Adipocyte (in vitro differentiated cells): ENCODE data around the gene SLC6A20.

Source experiments
- DNase-seq: peaks from one replicate; pipeline ENCODE4 v3.0.0-alpha.2; 2015; ENCODE audit warnings: low read depth
- H3K27me3 ChIP-seq: replicated peaks from 2 replicates; pipeline ENCODE4 v1.7.0; 2013; ENCODE audit warnings: mild to moderate bottlenecking, low read length, moderate library complexity; ENCODE audit not compliant: control insufficient read depth, insufficient read depth
- H3K36me3 ChIP-seq: 2 replicates; pipeline ENCODE4 v1.7.0; 2013; ENCODE audit warnings: low read length, mild to moderate bottlenecking, moderate library complexity; ENCODE audit not compliant: control insufficient read depth, insufficient read depth, severe bottlenecking
- H3K4me1 ChIP-seq: 2 replicates; pipeline ENCODE4 v1.7.0; 2013; ENCODE audit warnings: mild to moderate bottlenecking, low read length, moderate library complexity; ENCODE audit not compliant: control insufficient read depth, insufficient read depth
- H3K4me3 ChIP-seq: 2 replicates; pipeline ENCODE4 v1.7.0; 2013; ENCODE audit warnings: mild to moderate bottlenecking, low read length, moderate library complexity
- H3K9ac ChIP-seq: 2 replicates; pipeline ENCODE4 v1.7.0; 2013; ENCODE audit warnings: mild to moderate bottlenecking, low read length, moderate library complexity
- H3K9me3 ChIP-seq: 2 replicates; pipeline ENCODE4 v1.7.0; 2013; ENCODE audit warnings: mild to moderate bottlenecking, low read length, moderate library complexity; ENCODE audit not compliant: control insufficient read depth

The SLC6A20 gene

DNA sequence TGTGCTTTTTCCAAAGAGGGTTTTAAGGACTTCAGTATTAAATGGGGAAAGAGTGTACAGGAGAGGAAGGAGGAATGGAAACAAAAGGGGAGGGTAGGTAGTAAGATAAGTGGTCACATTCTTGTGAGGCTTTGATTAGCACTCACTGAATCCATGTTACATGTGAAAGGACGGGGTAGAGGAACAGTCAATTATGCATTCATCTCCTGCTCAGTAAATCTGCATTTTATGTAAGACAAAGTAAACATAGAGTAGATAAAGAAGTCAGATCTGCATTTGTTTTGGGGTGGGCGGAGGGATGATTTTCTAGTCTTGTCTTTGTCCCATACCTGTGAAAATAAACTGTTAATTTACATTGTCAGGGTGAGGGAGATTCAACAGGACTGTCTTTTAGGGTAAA, 56.3 kb downstream of the SLC6A20 start:
- Histone ChIP-seq H3K4me3 (no peak overlapping the region), H3K9me3 (no peaks in the 10 kb centered on the region), H3K36me3 (peaks cover 98% of the 10 kb centered on the region), H3K27me3 (no peaks in the 10 kb centered on the region), H3K9ac (no peak overlapping the region), H3K4me1 (no peaks in the 10 kb centered on the region)
- no peak for DNase-seq

DNA sequence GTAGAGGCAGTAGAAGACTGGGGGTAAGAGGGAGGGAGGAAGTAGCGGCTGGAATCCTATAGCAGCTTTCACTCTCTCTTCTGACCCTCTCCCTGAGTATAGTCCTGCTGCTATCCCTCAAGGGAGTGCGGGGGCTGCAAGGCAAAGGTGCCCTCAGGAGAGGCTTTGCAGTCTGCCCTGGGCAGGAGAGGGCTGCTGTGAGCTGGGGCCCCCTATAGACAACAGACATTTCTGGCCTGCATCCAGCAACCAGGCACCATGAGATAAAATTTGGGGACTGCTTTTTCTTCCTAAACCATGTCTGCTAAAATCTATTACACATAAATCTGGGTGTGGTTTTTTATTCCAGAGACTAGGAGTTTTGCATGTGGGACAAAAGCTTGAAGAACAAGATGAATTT, 59.1 kb downstream of the SLC6A20 start:
- H3K4me1 ChIP-seq = no peaks in the 10 kb centered on the region
- H3K9me3 ChIP-seq = no peaks in the 10 kb centered on the region
- no peak for DNase-seq
- H3K27me3 ChIP-seq = no peaks in the 10 kb centered on the region
- no peak overlapping the region for H3K9ac ChIP-seq
- peaks cover 96% of the 10 kb centered on the region for H3K36me3 ChIP-seq
- no peak overlapping the region for H3K4me3 ChIP-seq

DNA sequence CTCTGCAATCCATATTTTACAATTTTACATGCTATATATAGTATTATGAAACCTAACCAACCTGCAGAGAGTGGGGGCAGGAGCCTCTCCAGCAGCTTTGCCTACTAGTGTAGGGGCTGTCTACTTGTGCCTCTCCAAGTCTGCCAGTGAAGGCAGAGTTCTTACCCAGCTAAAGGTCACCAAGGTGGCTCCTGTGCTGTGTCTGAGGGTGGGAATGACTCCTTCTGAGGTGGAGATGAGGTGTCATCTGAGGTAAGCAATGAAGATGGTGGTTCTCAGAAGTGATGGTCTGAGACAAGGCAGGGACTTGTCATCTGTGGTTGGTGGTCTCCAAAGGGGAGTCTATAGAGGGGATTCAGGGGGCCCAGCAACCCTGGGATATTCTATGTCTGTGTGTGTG, 59.6 kb downstream of the SLC6A20 start:
- Histone ChIP-seq H3K9me3 (no peaks in the 10 kb centered on the region), H3K27me3 (no peaks in the 10 kb centered on the region), H3K4me3 (no peak overlapping the region), H3K36me3 (peaks cover 96% of the 10 kb centered on the region), H3K9ac (no peak overlapping the region), H3K4me1 (no peaks in the 10 kb centered on the region)
- no peak for DNase-seq

DNA sequence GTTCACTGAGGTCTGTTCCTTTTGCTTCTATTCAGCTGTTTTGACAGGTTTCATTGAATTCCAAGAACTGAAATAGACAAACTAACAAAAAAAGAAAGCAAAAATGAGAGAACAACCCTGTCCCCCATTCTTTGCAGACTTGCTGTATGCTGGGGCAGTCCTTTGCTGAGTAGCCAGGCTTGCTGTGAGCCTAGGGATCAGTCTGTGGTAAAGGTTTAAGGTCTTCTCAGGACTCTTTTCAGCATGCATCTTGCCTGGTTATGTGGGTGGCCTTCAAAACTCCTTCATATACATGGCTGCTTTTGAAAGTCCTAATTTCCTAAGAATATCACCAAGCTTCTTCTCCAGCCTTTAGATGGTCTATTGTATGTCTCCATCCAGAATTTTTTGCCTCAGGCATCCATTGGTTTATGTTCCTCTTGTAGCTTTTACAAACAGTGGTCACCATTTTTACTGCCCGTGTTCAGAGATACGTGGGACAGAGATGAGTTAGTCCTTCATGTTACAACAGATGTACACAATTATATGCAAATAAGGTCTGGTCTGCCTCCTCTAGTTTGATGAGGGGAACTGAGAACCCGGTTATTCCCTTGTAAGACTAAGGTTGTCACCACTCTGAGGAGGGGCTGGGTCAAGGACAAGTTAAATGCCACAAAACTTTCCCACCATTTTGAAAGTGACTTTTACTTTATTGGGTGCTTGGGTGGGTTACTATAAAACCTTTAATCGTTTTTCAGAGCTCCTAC, 65.8 kb downstream of the SLC6A20 start:
- H3K9me3 ChIP-seq = no peaks in the 10 kb centered on the region
- no peak overlapping the region for H3K4me3 ChIP-seq
- H3K9ac ChIP-seq = no peak overlapping the region
- no peaks in the 10 kb centered on the region for H3K4me1 ChIP-seq
- no peak for DNase-seq
- no peaks in the 10 kb centered on the region for H3K27me3 ChIP-seq
- H3K36me3 ChIP-seq = peaks cover 78% of the 10 kb centered on the region

DNA sequence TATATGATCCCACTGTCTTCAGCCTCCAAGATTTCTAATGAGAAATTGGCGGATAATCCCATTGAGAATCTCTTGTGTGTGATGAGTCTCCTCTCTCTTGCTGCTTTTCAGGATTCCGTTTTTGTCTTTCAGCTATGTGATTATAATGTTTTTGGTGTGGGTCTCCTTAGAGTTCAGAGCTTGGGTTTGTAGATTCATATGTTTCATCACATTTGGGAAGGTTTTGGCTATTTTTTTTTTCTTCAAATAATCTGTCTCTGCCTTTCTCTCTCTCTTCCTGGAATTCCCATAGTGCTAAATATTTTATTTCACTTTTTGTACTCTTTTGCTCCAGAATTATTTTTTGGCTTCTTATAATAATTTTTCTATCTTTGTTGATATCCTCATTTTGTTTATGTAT, 66.7 kb downstream of the SLC6A20 start:
- Histone ChIP-seq H3K27me3 (no peaks in the 10 kb centered on the region), H3K9ac (no peak overlapping the region), H3K4me1 (no peaks in the 10 kb centered on the region), H3K36me3 (peaks cover 78% of the 10 kb centered on the region), H3K9me3 (no peaks in the 10 kb centered on the region), H3K4me3 (no peak overlapping the region)
- no peak for DNase-seq

DNA sequence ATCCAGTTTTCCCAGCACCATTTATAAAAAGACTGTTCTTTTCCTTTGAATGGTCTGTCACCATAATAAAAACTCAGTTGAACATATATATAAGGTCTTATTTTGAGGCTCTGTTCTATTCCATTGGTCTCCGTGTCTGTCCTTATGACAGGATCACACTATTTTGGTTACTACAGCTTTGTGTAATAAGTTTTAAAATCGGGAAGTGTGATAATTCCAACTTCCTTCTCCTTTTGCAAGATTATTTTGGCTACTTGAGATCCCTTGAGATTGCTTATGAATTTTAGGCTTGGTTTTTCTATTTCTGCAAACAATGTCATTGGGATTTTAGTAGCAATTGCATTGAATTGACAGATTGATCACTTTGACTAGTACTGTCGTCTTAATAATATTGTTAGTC, 71.4 kb downstream of the SLC6A20 start:
- no peak for DNase-seq
- Histone ChIP-seq H3K9ac (no peak overlapping the region), H3K4me1 (no peaks in the 10 kb centered on the region), H3K9me3 (no peaks in the 10 kb centered on the region), H3K27me3 (no peaks in the 10 kb centered on the region), H3K4me3 (no peak overlapping the region), H3K36me3 (peaks cover 70% of the 10 kb centered on the region)

DNA sequence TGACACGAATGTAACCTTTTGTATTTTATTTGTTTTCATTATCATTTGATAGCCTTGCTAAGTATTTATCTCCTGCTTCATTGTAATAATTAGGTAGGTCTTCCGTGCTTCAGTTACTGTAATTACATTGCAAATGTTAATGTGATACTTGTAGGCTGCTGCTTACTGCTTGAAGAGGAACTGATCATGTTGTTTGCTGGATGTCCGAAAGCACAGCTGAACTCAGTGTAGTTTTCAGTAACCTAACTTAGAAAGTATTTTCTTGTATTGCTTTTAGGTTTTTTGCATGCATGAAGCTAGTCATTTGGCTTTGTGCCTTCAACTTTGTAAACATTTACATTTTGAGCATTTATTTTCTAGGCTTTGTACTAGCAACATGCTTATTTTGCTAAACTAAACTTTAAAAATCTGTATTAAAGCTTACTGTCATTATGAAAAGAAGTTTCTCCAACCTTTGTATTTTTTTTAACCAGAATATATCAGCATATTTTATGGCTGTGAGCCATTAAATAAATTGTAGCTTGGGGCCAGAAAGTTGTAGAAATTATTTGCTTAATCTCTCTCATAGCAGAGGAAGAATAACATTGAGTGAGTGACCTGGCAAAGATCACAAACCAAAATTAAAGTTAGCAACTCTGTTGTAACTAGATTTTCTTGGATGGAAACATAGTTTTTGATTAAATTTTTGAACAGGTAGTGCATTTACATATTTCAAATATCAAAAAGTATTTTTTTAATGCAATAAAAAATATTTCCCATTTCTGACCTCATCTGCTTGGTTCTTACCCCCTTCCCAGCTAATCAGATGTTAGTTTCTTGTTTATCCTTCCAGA, 76.5 kb downstream of the SLC6A20 start:
- Histone ChIP-seq H3K27me3 (no peaks in the 10 kb centered on the region), H3K4me3 (no peak overlapping the region), H3K4me1 (no peaks in the 10 kb centered on the region), H3K36me3 (peaks cover 64% of the 10 kb centered on the region), H3K9me3 (no peaks in the 10 kb centered on the region), H3K9ac (no peak overlapping the region)
- DNase-seq = peak; percentile 31

DNA sequence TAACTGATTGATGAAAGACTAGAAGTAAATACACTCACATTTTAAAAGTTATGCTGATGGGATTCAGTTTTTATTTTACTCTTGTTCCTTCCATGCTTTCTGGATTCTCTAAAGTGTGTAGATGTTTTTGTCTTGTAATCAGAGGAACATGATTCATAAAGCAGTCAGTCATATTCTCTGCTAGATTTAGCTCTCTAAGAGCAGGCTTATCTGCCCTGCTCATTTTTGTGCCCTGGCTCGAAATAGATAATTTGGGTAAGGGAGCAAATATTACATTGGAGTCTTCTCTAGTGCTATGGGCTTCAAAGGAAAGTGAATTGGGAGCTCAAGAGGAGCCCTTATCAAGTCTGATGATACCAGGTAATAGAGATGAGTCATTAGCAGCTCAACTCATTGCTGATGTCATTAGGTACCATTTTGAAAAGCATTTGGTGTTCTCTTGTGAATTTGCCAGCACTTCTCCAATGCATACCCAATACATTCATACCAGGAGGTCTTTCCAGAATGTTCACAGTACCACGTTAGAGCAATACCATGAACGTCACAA, 79.5 kb downstream of the SLC6A20 start:
- no peaks in the 10 kb centered on the region for H3K4me1 ChIP-seq
- no peak overlapping the region for H3K4me3 ChIP-seq
- DNase-seq = peak; percentile 12
- peaks cover 60% of the 10 kb centered on the region for H3K36me3 ChIP-seq
- H3K9ac ChIP-seq = no peak overlapping the region
- no peaks in the 10 kb centered on the region for H3K27me3 ChIP-seq
- H3K9me3 ChIP-seq = no peaks in the 10 kb centered on the region

DNA sequence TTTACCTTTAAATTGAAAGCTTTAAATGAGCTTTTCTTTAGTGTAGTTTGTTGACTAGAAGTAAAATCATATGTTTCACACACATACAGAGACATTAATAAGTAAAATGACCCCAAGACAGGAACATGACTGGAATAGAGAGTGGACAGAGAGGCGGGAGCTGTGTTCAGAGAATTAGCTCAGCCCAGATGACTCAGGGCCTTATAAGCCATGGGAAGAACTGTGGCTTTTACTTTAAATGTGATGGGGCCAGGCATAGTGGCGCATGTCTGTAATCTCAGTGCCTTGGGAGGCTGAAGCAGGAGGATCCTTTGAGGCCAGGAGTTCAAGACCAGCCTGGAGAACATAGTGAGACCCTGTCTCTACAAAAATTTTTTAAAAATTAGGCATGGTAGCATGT, 80.4 kb downstream of the SLC6A20 start:
- H3K36me3 ChIP-seq = peaks cover 64% of the 10 kb centered on the region
- H3K4me3 ChIP-seq = no peak overlapping the region
- no peak overlapping the region for H3K9ac ChIP-seq
- peak; percentile 12 for DNase-seq
- H3K27me3 ChIP-seq = no peaks in the 10 kb centered on the region
- H3K4me1 ChIP-seq = no peaks in the 10 kb centered on the region
- no peaks in the 10 kb centered on the region for H3K9me3 ChIP-seq

DNA sequence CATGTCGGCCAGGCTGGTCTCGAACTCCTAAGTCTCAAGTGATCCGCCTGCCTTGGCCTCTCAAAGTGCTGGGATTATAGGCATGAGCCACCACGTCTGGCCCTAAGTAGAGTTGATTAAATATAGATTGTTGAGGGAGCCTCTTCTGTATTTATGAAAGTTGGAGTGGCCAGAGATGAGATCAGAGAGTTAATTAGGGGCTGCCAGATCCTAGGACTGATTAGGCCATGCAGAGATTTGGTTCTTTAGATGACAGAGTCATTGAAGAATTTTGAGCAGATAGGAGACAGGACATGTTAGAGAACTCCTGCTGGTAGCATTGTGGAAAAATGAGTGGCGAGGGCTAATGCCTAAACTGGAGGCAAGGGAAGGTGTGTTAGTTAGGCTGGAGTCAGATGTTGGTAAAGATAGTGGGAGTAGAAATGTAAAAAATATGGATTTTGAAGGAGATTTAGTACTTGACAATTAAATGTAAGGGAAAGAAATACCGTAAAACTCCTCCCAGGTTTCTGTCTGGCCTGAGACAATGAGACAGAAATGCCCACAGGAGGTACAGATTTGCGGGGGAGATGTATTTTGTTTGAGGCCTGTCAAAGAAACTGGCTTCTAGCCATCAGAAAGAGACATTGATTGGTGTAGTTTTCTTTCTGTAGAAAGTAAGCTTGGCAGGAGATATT, 83.8 kb downstream of the SLC6A20 start:
- no peak overlapping the region for H3K4me3 ChIP-seq
- peaks cover 90% of the 10 kb centered on the region for H3K36me3 ChIP-seq
- peak; percentile 26 for DNase-seq
- no peaks in the 10 kb centered on the region for H3K4me1 ChIP-seq
- no peaks in the 10 kb centered on the region for H3K27me3 ChIP-seq
- H3K9me3 ChIP-seq = no peaks in the 10 kb centered on the region
- H3K9ac ChIP-seq = no peak overlapping the region

DNA sequence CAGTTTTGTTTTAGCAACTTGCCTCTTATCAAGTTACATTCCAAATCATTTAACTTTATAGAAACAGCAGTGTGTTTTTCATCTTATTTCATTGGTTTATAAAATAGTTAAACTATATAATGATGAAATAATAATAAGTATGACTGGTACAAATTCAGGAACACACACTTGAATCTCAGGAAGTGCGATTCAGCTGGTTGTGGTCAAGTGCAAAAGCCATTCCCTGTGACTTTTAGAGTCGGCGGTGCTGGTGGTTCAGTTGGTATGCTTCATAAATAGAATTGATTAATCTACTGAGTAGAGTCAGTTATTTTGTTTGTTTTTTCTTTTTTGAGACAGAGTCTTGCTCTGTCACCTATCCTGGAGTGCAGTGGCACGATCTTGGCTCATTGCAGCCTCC, 84.4 kb downstream of the SLC6A20 start:
- Histone ChIP-seq H3K27me3 (no peaks in the 10 kb centered on the region), H3K4me1 (no peaks in the 10 kb centered on the region), H3K4me3 (no peak overlapping the region), H3K36me3 (peaks cover 90% of the 10 kb centered on the region), H3K9me3 (no peaks in the 10 kb centered on the region), H3K9ac (no peak overlapping the region)
- DNase-seq = no peak
